ENCODE data around the gene RGS11.

RGS11 gene

DNA sequence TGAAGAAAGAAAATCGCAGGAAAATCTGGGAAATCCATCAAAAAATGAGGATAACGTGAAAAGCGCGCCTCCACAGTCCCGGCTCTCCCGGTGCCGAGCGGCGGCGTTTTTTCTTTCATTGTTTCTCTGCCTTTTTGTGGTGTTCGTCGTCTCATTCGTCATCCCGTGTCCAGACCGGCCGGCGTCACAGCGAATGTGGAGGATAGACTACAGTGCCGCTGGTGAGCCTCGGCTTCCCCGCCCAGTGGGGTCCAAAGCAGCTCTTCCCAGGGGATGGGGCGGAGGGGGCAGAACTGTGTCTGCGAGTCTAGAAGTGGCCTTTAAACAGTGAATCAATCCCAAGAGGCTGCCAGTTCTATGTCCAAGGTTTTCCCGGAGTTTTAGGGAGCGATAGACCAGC, 21.3 kb downstream of the RGS11 start:
- TF ChIP-seq, protein P1, sequence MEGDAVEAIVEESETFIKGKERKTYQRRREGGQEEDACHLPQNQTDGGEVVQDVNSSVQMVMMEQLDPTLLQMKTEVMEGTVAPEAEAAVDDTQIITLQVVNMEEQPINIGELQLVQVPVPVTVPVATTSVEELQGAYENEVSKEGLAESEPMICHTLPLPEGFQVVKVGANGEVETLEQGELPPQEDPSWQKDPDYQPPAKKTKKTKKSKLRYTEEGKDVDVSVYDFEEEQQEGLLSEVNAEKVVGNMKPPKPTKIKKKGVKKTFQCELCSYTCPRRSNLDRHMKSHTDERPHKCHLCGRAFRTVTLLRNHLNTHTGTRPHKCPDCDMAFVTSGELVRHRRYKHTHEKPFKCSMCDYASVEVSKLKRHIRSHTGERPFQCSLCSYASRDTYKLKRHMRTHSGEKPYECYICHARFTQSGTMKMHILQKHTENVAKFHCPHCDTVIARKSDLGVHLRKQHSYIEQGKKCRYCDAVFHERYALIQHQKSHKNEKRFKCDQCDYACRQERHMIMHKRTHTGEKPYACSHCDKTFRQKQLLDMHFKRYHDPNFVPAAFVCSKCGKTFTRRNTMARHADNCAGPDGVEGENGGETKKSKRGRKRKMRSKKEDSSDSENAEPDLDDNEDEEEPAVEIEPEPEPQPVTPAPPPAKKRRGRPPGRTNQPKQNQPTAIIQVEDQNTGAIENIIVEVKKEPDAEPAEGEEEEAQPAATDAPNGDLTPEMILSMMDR (IDR thresholded peaks at IDR 0.05; ENCODE audit: low read depth, low read length, missing control alignments): no peak
- Histone ChIP-seq H3K36me3 (replicated peaks) (peaks cover 12% of the 10 kb centered on the region), H3K27me3 (replicated peaks) (no peaks in the 10 kb centered on the region), H3K4me3 (ENCODE audit: low read depth, low read length) (no peak overlapping the region), H3K27ac (no peak overlapping the region)
- DNase-seq: no peak
- in situ Hi-C loops (cut with HindIII; ENCODE audit: low pct_ligation_motif_present, low sequenced_read_pairs): no loop called here

DNA sequence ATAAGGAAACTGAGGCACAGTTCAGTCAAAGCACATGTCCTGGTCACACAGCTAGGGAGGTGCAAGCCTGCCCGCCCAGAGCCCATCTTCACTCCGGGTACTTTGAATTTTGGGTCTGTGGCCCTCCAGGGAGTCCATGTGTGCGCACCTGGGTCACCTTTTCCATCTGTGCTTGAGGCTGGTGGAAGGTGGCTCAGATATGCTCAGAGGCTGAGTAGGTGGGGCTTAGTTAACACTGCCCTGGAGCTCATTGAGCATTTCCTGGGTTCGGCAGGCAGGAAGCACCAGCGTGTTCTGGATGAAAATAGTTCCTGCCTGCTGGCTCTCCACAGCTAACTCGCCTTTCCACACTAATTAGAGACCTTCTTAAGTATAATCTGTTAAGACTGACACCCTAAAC, 21.9 kb downstream of the RGS11 start:
- TF ChIP-seq, protein P1 (IDR thresholded peaks at IDR 0.05; ENCODE audit: low read depth, low read length, missing control alignments): no peak
- H3K27me3 ChIP-seq (replicated peaks): no peaks in the 10 kb centered on the region
- in situ Hi-C loops (cut with HindIII; ENCODE audit: low pct_ligation_motif_present, low sequenced_read_pairs): no loop called here
- no peak overlapping the region for H3K27ac ChIP-seq
- peaks cover 8% of the 10 kb centered on the region for H3K36me3 ChIP-seq (replicated peaks)
- no peak overlapping the region for H3K4me3 ChIP-seq (ENCODE audit: low read depth, low read length)
- no peak for DNase-seq

DNA sequence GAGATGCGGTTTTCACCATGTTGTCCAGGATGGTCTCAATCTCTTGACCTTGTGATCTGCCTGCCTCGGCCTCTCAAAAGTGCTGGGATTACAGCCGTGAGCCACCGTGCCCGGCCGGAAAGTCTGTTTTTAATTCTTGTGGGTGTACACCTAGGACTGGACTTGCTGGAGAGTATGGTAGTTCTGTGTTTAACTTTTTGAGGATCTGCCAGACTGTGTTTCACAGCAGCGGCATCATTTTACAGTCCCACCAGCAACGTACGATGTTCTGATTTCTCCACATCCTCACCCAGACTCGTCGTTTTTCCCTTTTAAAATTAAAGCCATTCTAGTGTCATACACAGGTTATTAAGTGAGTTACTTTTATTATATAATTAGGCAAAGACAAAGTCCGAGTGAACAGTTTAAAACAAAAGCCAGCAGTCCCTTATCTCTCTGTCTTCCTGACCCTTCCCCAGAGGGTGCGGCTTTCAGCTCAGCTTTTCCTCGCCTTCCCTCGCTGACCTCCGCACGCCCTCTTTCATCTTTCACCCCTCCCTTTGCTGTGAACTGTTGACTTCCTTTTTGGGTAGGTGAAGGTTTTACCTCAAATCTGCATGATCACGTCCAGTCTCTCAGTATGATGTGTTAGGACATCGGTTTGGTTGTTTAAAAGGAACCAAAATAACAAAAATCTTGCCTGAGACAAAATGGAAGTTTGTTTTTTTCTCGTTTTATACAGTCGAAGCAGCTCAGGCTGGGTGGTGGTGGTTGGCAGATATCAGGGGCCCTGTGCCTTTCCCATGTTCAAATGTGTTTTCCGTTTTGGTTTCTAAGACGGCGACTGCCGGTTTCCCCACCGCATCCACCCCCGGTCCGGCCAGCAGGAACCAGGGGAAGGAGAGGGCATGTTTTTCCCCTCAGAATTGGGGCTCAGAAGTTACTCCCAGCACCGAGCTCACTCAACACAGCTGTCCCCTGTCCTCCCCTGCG, 23.1 kb downstream of the RGS11 start:
- TF ChIP-seq, protein P1 (IDR thresholded peaks at IDR 0.05; ENCODE audit: low read depth, low read length, missing control alignments): no peak
- peaks cover 8% of the 10 kb centered on the region for H3K36me3 ChIP-seq (replicated peaks)
- H3K27ac ChIP-seq: no peak overlapping the region

DNA sequence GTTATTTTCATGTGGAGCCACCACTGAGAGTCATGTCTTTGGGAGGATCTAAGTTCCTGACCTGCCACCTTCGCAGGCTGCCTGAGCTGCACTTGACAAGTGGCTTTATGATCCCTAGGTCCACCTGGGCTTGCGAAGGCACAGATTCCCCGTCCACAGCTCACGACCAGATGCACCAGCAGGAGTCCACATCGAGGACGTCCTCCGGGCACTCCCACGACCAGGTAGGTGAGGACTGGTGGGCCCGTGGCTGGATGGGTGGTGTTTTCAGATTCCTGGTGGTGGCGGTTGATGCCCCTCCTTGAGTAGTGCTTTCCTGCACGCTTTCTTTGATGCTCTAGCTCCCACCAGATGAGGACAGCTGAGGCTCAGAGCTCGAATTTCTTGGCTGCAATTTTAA, 26.3 kb downstream of the RGS11 start:
- in situ Hi-C loops (cut with HindIII; ENCODE audit: low pct_ligation_motif_present, low sequenced_read_pairs): no loop called here
- no peak overlapping the region for H3K27ac ChIP-seq
- TF ChIP-seq, protein P1 (IDR thresholded peaks at IDR 0.05; ENCODE audit: low read depth, low read length, missing control alignments): no peak
- H3K27me3 ChIP-seq (replicated peaks): no peaks in the 10 kb centered on the region
- no peak for DNase-seq
- H3K4me3 ChIP-seq (ENCODE audit: low read depth, low read length): no peak overlapping the region
- H3K36me3 ChIP-seq (replicated peaks): peaks cover 1% of the 10 kb centered on the region

More for the DNA sequence above, 23.1 kb downstream of the RGS11 start:
- DNase-seq: no peak
- in situ Hi-C loops (cut with HindIII; ENCODE audit: low pct_ligation_motif_present, low sequenced_read_pairs): no loop called here
- Histone ChIP-seq H3K27me3 (replicated peaks) (no peaks in the 10 kb centered on the region), H3K4me3 (ENCODE audit: low read depth, low read length) (no peak overlapping the region)

DNA sequence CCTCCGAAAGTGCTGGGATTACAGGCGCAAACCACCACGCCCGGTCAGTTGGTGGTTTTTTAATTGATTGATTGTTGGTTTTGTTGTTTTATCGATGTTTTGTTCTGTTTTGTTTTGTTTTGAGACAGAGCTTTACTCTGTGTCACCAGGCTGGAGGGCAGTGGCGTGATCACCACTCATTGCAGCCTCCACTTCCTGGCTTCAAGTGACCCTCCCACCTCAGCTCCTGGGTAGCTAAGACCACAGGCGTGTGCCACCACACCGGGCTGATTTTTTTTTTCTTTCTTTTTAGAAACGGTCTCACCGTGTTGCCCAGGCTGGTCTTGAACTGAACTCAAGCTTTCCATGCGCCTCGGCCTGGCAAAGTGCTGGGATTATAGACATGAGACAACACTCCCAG, 28.7 kb downstream of the RGS11 start:
- in situ Hi-C loops (cut with HindIII; ENCODE audit: low pct_ligation_motif_present, low sequenced_read_pairs): no loop called here
- Histone ChIP-seq H3K27ac (no peak overlapping the region), H3K27me3 (replicated peaks) (no peaks in the 10 kb centered on the region), H3K4me3 (ENCODE audit: low read depth, low read length) (no peak overlapping the region), H3K36me3 (replicated peaks) (no peaks in the 10 kb centered on the region)
- TF ChIP-seq, protein P1 (IDR thresholded peaks at IDR 0.05; ENCODE audit: low read depth, low read length, missing control alignments): no peak
- no peak for DNase-seq

Data from brain microvascular endothelial cell (primary cell).